ENCODE measurements around the gene CNTNAP2.

CNTNAP2 gene

GRCh38 chr7:146116521-146117222 lies at the start of gene CNTNAP2:
TSS of gene CNTNAP2 (plus strand) at chr7:146116801. CDS start at chr7:146116877, 76 bp downstream.
- DNase-seq, result no peak

GRCh38 chr7:146067880-146068279 lies 48.7 kb upstream of the CNTNAP2 start:
- no peak for DNase-seq

- DNase-seq, result no peak
These were observed 42.3 kb upstream of the CNTNAP2 start for GRCh38 chr7:146074195-146074765.

GRCh38 chr7:146076344-146076743 lies 40.3 kb upstream of the CNTNAP2 start:
- DNase-seq, result no peak

DNA sequence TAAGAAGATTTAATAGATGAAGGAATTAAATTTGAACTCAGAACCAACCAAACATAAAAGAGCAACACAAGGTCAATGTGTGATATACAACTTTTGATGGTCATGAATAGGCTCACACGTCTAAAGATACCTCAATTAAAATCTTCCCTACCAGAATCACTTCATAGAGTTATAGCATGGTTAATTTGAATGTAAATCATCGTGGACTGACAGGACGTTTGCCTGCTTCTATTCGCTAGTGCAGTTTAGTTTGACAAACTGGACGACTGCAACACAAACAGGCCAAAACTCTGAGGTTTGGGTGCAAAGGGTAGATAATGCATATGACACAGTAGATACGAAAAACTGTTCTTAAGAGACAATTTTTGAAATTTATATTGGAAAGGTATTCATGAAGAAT lies 32.5 kb upstream of the CNTNAP2 start:
- DNase-seq, result no peak

DNA sequence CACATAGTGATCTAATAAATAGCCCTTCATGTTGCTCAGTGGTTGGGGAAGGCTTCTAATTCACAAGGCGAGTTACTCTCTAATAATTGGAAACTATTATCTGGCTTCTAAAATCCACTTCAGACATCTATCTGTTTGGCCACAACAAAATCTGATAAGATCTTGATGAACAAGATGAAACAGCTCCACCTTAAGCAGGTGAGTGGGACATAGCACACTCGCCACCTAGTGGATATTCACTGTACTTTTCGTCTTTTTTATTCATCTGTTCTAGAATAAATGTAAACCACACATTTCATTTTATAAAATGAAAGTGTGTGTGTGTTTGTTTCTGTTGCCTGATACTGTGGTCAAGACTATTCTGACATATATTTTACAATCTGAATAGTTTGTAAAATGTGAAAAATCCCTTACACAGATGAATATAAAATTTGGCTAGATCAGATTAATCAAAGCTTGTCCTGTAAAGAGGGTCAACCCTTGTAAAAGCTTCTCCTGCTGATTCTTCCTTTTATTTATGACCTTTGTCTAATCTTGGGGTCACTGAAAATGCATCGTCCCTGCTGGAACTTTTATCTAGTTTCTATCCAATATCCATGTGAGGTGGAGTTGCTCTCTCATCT lies 26.5 kb upstream of the CNTNAP2 start:
- DNase-seq, result no peak

- DNase-seq, result no peak
These were observed 22.2 kb upstream of the CNTNAP2 start for GRCh38 chr7:146094356-146094755.

- no peak for DNase-seq
These were observed 19.6 kb upstream of the CNTNAP2 start for GRCh38 chr7:146096994-146097393.

DNA sequence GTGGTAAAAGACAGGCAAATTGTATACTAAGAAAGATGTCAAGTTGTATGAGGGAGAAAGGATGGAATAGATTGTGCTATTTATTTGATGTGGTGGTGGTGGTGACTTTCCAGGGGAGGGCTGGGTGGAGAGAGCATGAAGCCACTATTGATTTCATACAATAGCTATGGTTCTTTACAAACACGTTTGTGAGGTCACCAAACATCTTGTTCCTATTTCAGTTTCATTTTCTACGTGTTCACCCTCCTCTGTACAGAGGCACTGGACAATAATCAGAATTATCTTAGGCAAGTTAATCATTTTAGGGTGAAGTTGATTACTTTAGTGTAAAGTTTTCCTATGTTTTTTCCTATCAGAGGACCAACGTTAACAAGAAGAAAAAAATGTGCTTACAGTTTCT lies 10.3 kb upstream of the CNTNAP2 start:
- no peak for DNase-seq

DNA sequence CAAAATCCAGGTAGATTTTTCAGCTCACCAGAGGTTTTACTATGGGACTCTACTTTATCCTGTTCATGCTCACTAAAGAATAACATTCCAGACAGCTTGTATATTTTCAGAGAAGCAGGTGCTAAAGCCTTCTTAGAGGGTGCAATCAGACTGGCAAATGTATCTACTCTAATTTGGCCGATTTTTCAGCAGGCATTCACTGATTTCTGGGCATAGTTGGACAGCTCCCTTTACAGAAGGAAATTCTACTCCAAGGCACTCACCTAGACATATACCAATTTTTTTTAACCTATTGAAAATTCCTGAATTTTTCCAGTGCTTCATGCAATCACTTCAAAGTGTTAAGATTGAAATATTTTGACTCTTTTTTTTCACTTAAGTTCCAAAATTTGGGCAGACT lies 3.8 kb upstream of the CNTNAP2 start:
- DNase-seq, result no peak

DNA sequence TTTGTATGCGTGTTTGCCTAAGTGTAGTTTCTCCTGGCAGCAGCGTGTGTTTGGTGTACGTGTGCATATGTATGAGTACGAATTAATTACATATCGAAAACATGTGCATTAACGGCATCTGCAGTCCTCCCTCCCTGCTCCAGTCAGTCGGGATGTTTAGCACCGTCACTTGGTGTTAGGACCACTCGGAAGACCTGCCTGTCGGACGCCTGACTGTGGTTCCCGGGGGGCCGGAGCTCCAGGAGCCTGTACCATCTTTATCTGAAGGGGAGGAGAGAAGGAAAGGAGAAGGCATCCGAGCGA lies 1.1 kb upstream of the CNTNAP2 start:
- DNase-seq, result no peak

DNA sequence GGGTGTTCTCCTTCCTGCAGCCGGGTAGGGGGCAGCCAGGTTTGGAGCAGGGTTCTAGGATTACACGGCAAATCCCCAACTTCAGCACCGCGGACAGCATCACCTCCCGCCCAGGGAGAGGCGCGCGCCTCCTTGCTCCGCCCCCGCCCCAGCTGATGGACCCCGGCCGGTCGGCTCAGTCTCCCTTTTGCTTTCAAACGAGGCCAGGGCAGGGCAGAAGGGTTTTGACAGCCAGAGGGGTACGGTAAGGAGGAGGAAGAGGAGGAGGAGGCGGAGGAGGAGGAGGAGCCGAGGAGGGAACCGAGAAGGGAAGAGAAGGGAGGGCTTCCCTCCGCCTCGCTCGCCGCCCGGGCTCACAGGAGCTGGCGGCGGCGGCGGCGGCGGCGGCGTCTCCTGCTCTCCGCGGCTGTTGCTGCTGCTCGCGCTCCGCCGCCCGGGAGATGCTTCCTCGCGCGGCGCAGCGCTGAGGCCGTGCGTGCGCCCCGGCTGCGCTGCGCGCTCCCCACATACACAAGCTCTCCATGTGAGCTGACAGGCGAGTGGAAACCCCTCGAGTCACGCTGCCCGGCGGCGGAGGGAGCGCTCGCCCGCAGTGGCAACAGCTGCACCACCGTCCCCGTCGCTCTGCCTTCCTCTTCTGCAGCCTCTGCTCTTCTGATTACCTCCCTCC lies 615 bp upstream of the CNTNAP2 start:
- no peak for DNase-seq

GRCh38 chr7:146117576-146117975 lies 975 bp downstream of the CNTNAP2 start:
- DNase-seq, result no peak

GRCh38 chr7:146119002-146119401 lies 2.4 kb downstream of the CNTNAP2 start:
- DNase-seq, result no peak

DNA sequence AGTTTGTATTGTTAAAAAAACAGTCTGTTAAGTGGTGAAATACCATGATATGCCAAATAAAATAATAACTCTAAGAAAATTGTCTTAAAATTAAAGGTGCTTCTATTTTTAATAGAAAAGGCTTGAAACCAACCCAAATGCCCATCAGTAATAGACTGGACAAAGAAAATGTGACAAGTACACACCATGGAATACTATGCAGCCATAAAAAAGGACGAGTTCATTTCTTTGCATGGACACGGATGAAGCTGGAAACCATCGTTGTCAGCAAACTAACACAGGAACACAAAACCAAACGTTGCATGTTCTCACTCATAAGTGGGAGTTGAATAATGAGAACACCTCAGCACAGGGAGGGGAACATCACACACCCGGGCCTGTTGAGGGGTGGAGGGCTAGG lies 7.1 kb downstream of the CNTNAP2 start:
- DNase-seq, result no peak

GRCh38 chr7:146126767-146127509 lies 10.3 kb downstream of the CNTNAP2 start:
- DNase-seq, result no peak

GRCh38 chr7:146129296-146129695 lies 12.7 kb downstream of the CNTNAP2 start:
- no peak for DNase-seq

GRCh38 chr7:146129997-146130396 lies 13.4 kb downstream of the CNTNAP2 start:
- DNase-seq, result no peak

DNA sequence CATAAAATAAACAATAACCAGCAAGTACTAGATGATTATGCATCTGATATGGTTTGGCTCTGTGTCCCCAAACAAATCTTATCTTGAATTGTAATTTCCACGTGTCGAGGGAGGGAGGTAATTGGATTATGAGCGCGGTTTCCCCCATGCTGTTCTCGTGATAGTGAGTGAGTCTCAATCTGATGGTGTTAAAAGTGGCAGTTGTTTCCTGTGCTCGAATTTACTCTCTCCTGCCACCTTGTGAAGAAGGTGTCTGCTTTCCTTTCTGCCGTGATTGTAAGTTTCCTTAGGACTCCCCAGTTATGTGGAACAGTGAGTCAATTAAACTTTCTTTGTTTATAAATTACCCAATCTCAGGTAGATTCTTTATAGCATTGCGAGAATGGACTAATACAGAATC lies 15.1 kb downstream of the CNTNAP2 start:
- DNase-seq, result no peak

DNA sequence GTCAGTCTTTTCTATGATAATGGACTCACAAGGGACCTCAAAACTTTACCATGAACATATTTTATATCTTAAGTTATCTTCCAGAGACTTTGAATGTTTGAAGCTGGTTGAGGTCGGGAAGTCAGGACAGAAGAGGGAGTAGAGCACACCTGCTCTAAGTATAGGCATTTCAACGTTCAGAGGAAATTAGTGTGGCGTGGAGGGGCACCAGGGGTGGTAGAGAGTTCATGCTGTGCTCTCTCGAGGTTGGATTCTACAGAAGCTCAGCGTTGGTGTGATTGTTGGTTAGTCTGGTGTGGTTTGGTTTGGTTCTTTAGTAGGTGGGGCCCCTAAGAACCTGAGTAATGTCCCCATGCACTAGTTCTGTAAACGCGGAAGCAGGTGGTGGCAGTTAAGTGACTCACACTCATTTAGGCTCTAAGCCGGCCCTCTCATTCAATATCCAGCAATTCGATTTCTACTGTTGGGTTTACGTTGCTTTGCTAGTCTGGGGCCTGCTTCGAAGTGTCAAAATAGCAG lies 19.8 kb downstream of the CNTNAP2 start:
- DNase-seq, result no peak

GRCh38 chr7:146138926-146139325 lies 22.3 kb downstream of the CNTNAP2 start:
- DNase-seq, result no peak

DNA sequence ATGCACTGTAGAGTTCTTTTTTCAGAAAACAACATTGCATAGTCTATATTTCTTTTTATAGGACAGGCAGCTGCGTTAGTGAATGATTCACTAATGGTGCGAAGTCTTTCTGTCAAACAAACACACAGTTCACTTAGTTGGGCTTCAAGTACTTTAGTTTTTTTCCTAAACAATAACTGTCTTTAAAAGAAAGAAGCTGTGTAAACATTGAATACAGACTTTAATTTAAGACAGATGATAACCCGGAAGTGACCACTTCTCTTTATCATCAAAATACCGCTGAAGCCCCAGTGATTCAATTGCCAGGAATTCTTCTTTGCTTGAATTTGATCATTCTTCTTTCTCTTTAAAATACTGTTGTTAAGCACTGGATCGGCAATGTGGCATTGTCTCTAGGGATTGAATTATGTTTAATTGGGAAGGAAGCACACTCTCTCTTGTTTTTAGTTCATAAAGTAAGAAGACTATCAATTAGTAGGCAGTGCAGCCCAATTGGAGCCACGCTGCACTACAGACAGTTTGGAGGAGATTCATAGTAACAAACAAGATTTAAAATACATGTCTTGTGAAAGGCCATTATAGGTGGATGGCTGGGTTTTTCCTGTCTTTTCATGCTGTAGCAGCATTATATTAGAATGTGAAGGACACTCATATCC lies 30.4 kb downstream of the CNTNAP2 start:
- DNase-seq, result no peak

GRCh38 chr7:146150153-146150552 lies 33.6 kb downstream of the CNTNAP2 start:
- DNase-seq, result no peak
